HG02571 (cell line): Measurements from ENCODE around the gene NFATC2.
A peak's percentile ranks its signal among the peaks of the same experiment; 100 is the strongest.

Source experiments
- ATAC-seq: cut with Tn5 transposase; IDR thresholded peaks from one replicate; pipeline ENCODE4 v1.9.1; 2021; ENCODE audit warnings: mild to moderate bottlenecking, moderate library complexity; ENCODE audit not compliant: unreplicated experiment

NFATC2 gene

DNA sequence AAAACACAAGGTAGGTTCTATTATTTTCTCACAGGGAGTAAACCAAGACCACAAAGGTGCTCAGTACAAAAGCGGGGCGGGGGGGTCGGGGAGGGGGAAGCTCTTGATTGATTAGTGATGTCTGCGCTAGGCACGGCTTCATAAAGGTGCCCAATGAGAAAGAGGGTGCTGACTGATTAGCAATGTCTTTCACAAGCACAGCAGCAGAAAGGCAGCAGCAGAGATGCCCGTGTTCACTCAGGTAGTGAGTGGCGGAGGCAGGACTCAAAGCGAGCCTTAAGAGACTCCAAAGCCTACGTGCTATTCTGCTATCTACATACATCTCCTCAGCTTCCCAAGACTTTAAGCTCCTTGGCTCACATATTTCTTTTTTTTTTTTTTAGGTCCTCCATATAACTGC lies 20.3 kb downstream of the NFATC2 start:
- no peak for ATAC-seq

- no peak for ATAC-seq
Observed at GRCh38 chr20:51517839-51518238, 24.7 kb downstream of the NFATC2 start.

- ATAC-seq: no peak
Observed at GRCh38 chr20:51516855-51517254, 25.7 kb downstream of the NFATC2 start.

DNA sequence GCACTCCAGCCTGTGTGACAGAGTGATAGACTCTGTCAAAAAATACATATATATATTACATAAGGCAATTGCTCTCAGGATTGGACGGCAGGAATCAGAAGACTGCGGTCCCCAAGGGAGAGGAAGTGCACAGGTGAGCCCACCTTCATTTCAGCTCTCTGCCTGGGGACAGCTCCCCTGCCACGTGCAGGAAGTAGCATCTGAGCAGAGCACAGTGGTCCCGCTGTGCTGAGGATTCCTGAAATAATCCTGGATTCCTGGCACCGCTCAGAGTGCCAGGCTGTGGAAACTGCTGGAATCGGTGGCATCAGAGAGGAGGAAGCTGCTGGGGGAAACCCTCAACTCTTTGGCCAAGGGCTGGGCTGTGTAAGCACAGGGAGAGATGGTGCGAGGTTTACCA lies 27.7 kb downstream of the NFATC2 start:
- no peak for ATAC-seq

- ATAC-seq: no peak
Observed at GRCh38 chr20:51514249-51514648, 28.3 kb downstream of the NFATC2 start.

DNA sequence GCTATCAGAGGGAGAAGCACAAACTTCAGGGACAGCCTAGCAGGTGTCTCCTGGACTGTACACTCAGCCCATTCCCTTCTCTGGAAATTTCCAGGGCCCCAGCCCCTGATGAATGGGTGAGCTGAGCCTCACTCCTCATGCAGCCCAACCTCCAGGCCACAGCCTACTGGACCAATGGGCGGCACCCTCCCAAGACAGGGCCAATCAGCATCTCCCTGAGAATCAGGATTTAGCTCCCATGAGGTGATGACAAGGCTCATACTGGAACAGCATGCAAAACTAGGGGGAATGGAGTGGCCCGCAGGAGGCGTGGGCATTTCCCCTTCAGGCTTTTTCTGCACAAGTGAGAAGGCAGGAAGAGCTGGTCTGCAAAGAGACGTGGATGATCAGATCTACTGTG lies 29.0 kb downstream of the NFATC2 start:
- ATAC-seq: no peak

- no peak for ATAC-seq
Observed at GRCh38 chr20:51512645-51513044, 29.9 kb downstream of the NFATC2 start.

- no peak for ATAC-seq
Observed at GRCh38 chr20:51511861-51512619, 30.5 kb downstream of the NFATC2 start.

GRCh38 chr20:51510936-51511605 lies 31.4 kb downstream of the NFATC2 start:
- ATAC-seq: no peak

- ATAC-seq: no peak
Observed at GRCh38 chr20:51510169-51510568, 32.4 kb downstream of the NFATC2 start.

GRCh38 chr20:51509208-51509607 lies 33.3 kb downstream of the NFATC2 start:
- ATAC-seq: no peak

DNA sequence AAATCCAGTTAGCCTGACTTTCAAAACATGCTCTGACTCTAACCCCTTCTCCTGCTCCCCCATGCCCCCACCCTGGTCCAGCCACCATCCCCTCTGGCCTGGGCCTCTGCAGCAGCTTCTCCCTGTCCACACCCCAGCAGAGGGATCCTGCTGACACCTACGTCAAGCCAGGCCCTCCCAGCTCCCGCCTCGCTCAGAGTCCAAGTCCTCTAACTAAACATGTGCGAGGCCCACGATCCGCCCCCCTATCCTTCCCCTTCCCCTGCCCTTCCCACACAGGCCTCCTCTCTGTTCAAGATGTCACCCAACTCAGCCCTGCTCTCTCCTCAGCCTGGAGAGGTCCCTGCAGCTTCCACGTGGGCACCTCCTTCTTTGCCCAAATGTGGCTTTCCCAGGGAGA lies 33.7 kb downstream of the NFATC2 start:
- ATAC-seq: no peak

DNA sequence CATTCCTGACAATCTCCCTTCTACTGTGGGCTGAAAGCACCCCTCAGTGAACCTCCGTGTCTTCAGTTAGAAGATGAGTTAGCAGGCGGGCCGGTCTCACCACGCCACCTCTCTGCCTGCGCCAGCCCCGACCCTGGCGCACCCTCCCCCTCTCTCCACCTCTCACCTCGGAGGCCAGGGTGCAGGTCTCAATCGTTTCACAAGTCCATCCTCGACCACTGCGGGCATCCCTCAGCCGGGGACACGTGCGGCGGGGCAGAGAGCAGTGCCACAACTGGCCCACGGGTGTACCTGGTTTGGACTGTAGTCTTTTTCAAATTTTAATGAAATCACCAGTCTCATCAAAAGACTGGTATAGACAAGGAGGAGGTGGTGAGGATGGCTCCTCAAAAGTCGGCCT lies 34.4 kb downstream of the NFATC2 start:
- ATAC-seq: no peak

- no peak for ATAC-seq
Observed at GRCh38 chr20:51507216-51508036, 35.1 kb downstream of the NFATC2 start.

- no peak for ATAC-seq
Observed at GRCh38 chr20:51506527-51507215, 35.8 kb downstream of the NFATC2 start.

- no peak for ATAC-seq
Observed at GRCh38 chr20:51505566-51505965, 37.0 kb downstream of the NFATC2 start.

GRCh38 chr20:51503376-51503775 lies 39.1 kb downstream of the NFATC2 start:
- ATAC-seq: no peak

DNA sequence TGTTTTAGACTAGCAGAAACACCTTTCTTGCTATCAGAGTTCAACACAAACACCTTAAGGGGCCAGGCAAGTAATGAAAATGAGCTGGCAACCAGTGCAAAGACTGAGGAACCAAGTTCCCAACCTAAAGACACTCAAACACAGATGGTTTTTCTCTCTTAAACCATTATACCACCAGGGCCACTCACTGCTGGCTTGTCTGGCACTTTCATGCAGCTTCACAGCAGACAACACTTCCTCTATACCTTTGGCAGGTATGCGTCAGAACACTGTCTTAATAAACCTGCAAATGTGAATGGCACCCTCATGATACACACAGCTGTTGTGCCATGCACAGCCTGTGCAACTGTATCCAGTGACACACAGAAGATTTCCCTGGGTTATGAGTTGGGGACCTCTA lies 41.6 kb downstream of the NFATC2 start:
- no peak for ATAC-seq

GRCh38 chr20:51500311-51500710 lies 42.2 kb downstream of the NFATC2 start:
- ATAC-seq: peak; percentile 79

- no peak for ATAC-seq
Observed at GRCh38 chr20:51498765-51499540, 43.6 kb downstream of the NFATC2 start.
